Hepatocyte (in vitro differentiated cells): Measurements from ENCODE around the gene RPL10.

Experiments
- CTCF ChIP-seq: fragments of 200-600 bp; sonication (generic); IDR thresholded peaks from 2 replicates; pipeline ENCODE4 v1.5.1; 2016; ENCODE audit warnings: antibody characterized with exemption, mild to moderate bottlenecking; ENCODE audit not compliant: poor library complexity
- EZH2 ChIP-seq: fragments of 200-600 bp; sonication (generic); IDR thresholded peaks from 2 replicates; pipeline ENCODE4 v1.6.1; 2016; ENCODE audit warnings: antibody characterized with exemption, mild to moderate bottlenecking, borderline replicate concordance

- TF ChIP-seq CTCF (no peak), EZH2 (no peak)
These were observed 21.0 kb downstream of the RPL10 start for GRCh38 chrX:154419189-154419588.
